ENCODE results near the gene RBM19. TPM values are rescaled to one million over a fixed set of nuclear protein-coding genes. Genes with fewer than 3 reads are reported as not detected.

Gene RBM19
- total RNA-seq, 2 donors from 2014 or later: 38.6 to 43.1 TPM

- H3K4me1 Mint-ChIP-seq: peaks cover 14% of the 10 kb centered on the region
- H3K9me3 Mint-ChIP-seq: no peaks in the 10 kb centered on the region
- no peak for DNase-seq
- H3K9ac ChIP-seq (ENCODE audit: extremely low read depth, low read length, poor library complexity, severe bottlenecking): no peak overlapping the region
- no peaks in the 10 kb centered on the region for H3K9me3 ChIP-seq (ENCODE audit: control insufficient read depth, low read length)
- no peaks in the 10 kb centered on the region for H3K27me3 Mint-ChIP-seq (ENCODE audit: insufficient read depth)
- H3K27ac ChIP-seq (ENCODE audit: low read depth, low read length): no peak overlapping the region
- no peaks in the 10 kb centered on the region for H3K4me1 ChIP-seq (ENCODE audit: control insufficient read depth, insufficient read depth, low read length)
- H3K27ac Mint-ChIP-seq: no peak overlapping the region
- peaks cover 3% of the 10 kb centered on the region for H3K36me3 ChIP-seq (ENCODE audit: control insufficient read depth, insufficient read depth, low read length)
- TF ChIP-seq CTCF (conservative IDR thresholded peaks at IDR 0.05): no peak
- H3K4me3 ChIP-seq (ENCODE audit: low read length): no peak overlapping the region
- H3K36me3 Mint-ChIP-seq (ENCODE audit: low read depth): peaks cover 8% of the 10 kb centered on the region
- no peak overlapping the region for H3K4me3 Mint-ChIP-seq
- no peaks in the 10 kb centered on the region for H3K27me3 ChIP-seq (ENCODE audit: control insufficient read depth, insufficient read depth, low read length, poor library complexity, severe bottlenecking)
- WGBS, 2 experiments (ENCODE audit: insufficient coverage in 1 of 2, insufficient read length in 1 of 2): 97 to 100% methylated on average over 6 of the region's 6 CpGs
Observed at GRCh38 chr12:113892556-113892955, 73.6 kb downstream of the RBM19 start.

DNA sequence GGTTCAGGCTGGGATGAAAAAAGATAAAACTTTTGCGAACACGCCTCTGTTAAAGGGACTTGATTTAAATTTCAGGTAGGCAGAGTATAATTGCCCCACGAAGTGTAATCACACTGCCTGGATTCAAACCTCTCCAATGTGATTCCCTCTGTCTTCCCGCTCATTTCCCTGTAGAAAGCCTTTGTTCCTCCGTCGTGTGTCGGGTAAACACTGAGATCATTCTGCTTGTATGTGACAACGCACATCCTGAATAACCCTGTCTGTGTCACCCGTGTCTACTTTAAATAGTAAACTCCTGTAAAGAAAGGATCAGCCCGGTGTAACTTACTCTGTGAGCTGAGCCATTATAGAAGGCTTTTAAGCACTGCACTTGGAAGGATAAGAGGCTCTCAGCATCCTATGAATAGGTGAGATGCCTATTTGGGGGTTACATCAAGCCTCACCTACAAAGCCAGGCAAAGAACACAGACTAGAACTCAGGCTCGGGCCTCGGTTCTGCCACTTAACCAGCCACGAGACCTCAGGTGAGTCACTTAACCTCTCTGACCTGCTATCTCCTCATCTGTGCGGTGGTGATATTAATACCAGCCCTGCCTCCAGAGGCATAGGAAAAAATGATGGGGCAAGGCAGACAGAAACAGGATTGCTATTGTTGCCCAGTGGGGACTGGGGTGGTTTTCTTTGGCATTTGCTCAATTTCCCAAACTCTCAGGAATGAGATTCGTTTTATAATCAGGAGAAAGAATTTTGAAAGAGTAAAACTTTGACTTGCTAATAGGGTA is 74.2 kb downstream of the RBM19 start:
- no peak for TF ChIP-seq CTCF (conservative IDR thresholded peaks at IDR 0.05)
- Mint-ChIP-seq H3K36me3 (ENCODE audit: low read depth) (peaks cover 6% of the 10 kb centered on the region), H3K27me3 (ENCODE audit: insufficient read depth) (no peaks in the 10 kb centered on the region), H3K27ac (no peak overlapping the region), H3K4me3 (no peak overlapping the region), H3K9me3 (no peaks in the 10 kb centered on the region), H3K4me1 (peaks cover 14% of the 10 kb centered on the region)
- Histone ChIP-seq H3K9ac (ENCODE audit: extremely low read depth, low read length, poor library complexity, severe bottlenecking) (no peak overlapping the region), H3K4me3 (ENCODE audit: low read length) (no peak overlapping the region), H3K27ac (ENCODE audit: low read depth, low read length) (no peak overlapping the region), H3K36me3 (ENCODE audit: control insufficient read depth, insufficient read depth, low read length) (peaks cover 3% of the 10 kb centered on the region), H3K4me1 (ENCODE audit: control insufficient read depth, insufficient read depth, low read length) (no peaks in the 10 kb centered on the region), H3K27me3 (ENCODE audit: control insufficient read depth, insufficient read depth, low read length, poor library complexity, severe bottlenecking) (no peaks in the 10 kb centered on the region), H3K9me3 (ENCODE audit: control insufficient read depth, low read length) (no peaks in the 10 kb centered on the region)
- 89 to 92% methylated on average over 12 to 15 of the region's 15 CpGs for WGBS, 2 experiments (ENCODE audit: insufficient coverage in 1 of 2, insufficient read length in 1 of 2)
- no peak for DNase-seq

DNA sequence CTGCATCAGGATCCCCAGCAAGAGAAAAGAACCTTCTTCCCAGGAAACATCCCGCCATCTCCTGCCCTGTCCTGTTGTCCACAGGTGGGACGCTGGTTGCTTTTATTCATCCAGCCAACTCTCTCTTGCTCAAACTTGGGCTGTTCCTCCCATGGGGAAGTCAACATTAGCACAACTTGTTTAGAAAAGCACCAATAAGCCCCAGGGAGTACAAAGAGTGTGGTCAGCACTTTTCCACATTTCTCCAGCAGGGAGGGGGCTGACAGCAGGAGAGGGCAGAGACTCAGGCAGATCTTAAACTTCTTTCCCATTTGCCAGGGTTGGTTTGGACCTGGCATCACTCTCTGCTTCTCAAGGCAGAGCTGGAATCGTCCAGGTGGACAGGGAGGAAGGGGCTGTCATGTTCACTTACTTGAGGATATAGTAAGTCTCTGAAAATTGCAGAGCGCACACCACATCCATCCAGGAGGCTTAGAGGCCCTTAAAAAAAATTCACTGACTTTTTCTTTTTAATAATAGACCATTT is 74.9 kb downstream of the RBM19 start:
- Histone ChIP-seq H3K27ac (ENCODE audit: low read depth, low read length) (no peak overlapping the region), H3K4me3 (ENCODE audit: low read length) (no peak overlapping the region), H3K9ac (ENCODE audit: extremely low read depth, low read length, poor library complexity, severe bottlenecking) (no peak overlapping the region), H3K4me1 (ENCODE audit: control insufficient read depth, insufficient read depth, low read length) (no peaks in the 10 kb centered on the region), H3K9me3 (ENCODE audit: control insufficient read depth, low read length) (no peaks in the 10 kb centered on the region), H3K27me3 (ENCODE audit: control insufficient read depth, insufficient read depth, low read length, poor library complexity, severe bottlenecking) (no peaks in the 10 kb centered on the region), H3K36me3 (ENCODE audit: control insufficient read depth, insufficient read depth, low read length) (peaks cover 3% of the 10 kb centered on the region)
- DNase-seq: no peak
- no peak for TF ChIP-seq CTCF (conservative IDR thresholded peaks at IDR 0.05)
- Mint-ChIP-seq H3K27me3 (ENCODE audit: insufficient read depth) (no peaks in the 10 kb centered on the region), H3K4me3 (no peak overlapping the region), H3K27ac (no peak overlapping the region), H3K4me1 (peaks cover 11% of the 10 kb centered on the region), H3K9me3 (no peaks in the 10 kb centered on the region), H3K36me3 (ENCODE audit: low read depth) (peaks cover 7% of the 10 kb centered on the region)
- 96% methylated on average over 4 of the region's 4 CpGs for WGBS, 2 experiments (ENCODE audit: insufficient coverage in 1 of 2, insufficient read length in 1 of 2)
